Neuronal stem cell (in vitro differentiated cells): ENCODE results near the gene SH3PXD2A.

Experiments used
- DNase-seq: peaks from one replicate; pipeline ENCODE4 v3.0.0-alpha.2; 2013; ENCODE audit warnings: low spot score
- H2AFZ ChIP-seq: one replicate; pipeline ENCODE4 v1.6.1; 2013; ENCODE audit warnings: mild to moderate bottlenecking, low read length, inconsistent platforms
- H2AK5ac ChIP-seq: 2 replicates; pipeline ENCODE4 v1.6.1; 2013; ENCODE audit warnings: low read depth, mild to moderate bottlenecking, inconsistent platforms, low read length, moderate library complexity, mixed read lengths
- H2BK120ac ChIP-seq: 2 replicates; pipeline ENCODE4 v1.6.1; 2013; ENCODE audit warnings: low read depth, mild to moderate bottlenecking, inconsistent platforms, low read length, moderate library complexity, mixed read lengths
- H2BK12ac ChIP-seq: one replicate; pipeline ENCODE4 v1.6.1; 2013; ENCODE audit warnings: low read length, inconsistent platforms
- H2BK15ac ChIP-seq: 2 replicates; pipeline ENCODE4 v1.6.1; 2013; ENCODE audit warnings: mild to moderate bottlenecking, low read length, inconsistent platforms, mixed read lengths
- H2BK5ac ChIP-seq: one replicate; pipeline ENCODE4 v1.6.1; 2013; ENCODE audit warnings: inconsistent platforms, mild to moderate bottlenecking, low read length, moderate library complexity
- H3K14ac ChIP-seq: one replicate; pipeline ENCODE4 v1.6.1; 2013; ENCODE audit warnings: low read length, inconsistent platforms
- H3K18ac ChIP-seq: 2 replicates; pipeline ENCODE4 v1.6.1; 2013; ENCODE audit warnings: low read length, inconsistent platforms
- H3K23ac ChIP-seq: 2 replicates; pipeline ENCODE4 v1.6.1; 2013; ENCODE audit warnings: low read depth, mild to moderate bottlenecking, mixed read lengths, low read length, inconsistent platforms; ENCODE audit not compliant: poor library complexity
- H3K27ac ChIP-seq: replicated peaks from 3 replicates; pipeline ENCODE4 v1.5.1; 2013; ENCODE audit warnings: low read length, inconsistent platforms
- H3K27me3 ChIP-seq, 3 experiments: 2 replicates each; pipeline ENCODE4 v1.6.1; 2013; ENCODE audit warnings: low read length in 3 of 3, mild to moderate bottlenecking in 2 of 3, inconsistent platforms in 1 of 3, low read depth in 1 of 3, mixed read lengths in 1 of 3, moderate library complexity in 1 of 3; ENCODE audit not compliant: control insufficient read depth in 3 of 3, insufficient read depth in 3 of 3
- H3K36me3 ChIP-seq, 2 donors: replicated peaks in 1 of 2; 2 replicates each; pipeline ENCODE4 v1.6.1; 2013; ENCODE audit warnings: low read length in 2 of 2; ENCODE audit not compliant: control insufficient read depth in 2 of 2, insufficient read depth in 2 of 2
- H3K4ac ChIP-seq: 2 replicates; pipeline ENCODE4 v1.6.1; 2013; ENCODE audit warnings: inconsistent platforms, mild to moderate bottlenecking, low read length, moderate library complexity
- H3K4me1 ChIP-seq, 2 donors: 1 replicate in 1 of 2; 2 replicates in 1 of 2; pipeline ENCODE4 v1.6.1; 2013; ENCODE audit warnings: low read length in 2 of 2, low read depth in 1 of 2; ENCODE audit not compliant: control insufficient read depth in 2 of 2, insufficient read depth in 1 of 2
- H3K4me2 ChIP-seq: one replicate; pipeline ENCODE4 v1.6.1; 2013; ENCODE audit warnings: mild to moderate bottlenecking, low read length, inconsistent platforms; ENCODE audit not compliant: insufficient read depth, poor library complexity, severe bottlenecking
- H3K4me3 ChIP-seq, 2 donors: 2 replicates each; pipeline ENCODE4 v1.5.1; 2013; ENCODE audit warnings: low read length in 2 of 2, mild to moderate bottlenecking in 2 of 2, inconsistent platforms in 1 of 2, moderate library complexity in 1 of 2
- H3K79me1 ChIP-seq: one replicate; pipeline ENCODE4 v1.6.1; 2013; ENCODE audit warnings: low read depth, mild to moderate bottlenecking, inconsistent platforms, low read length, moderate library complexity
- H3K9ac ChIP-seq: one replicate; pipeline ENCODE4 v1.6.1; 2013; ENCODE audit warnings: mild to moderate bottlenecking, low read depth, low read length, inconsistent platforms; ENCODE audit not compliant: poor library complexity
- H3K9me3 ChIP-seq, 2 donors: replicated peaks in 1 of 2; 2 replicates each; pipeline versions ENCODE3 to v1.6.1; 2013; ENCODE audit warnings: low read length in 2 of 2, mild to moderate bottlenecking in 2 of 2, inconsistent platforms in 1 of 2, low read depth in 1 of 2, mixed read lengths in 1 of 2, moderate library complexity in 1 of 2; ENCODE audit not compliant: control insufficient read depth in 2 of 2, insufficient read depth in 1 of 2
- H4K8ac ChIP-seq: one replicate; pipeline ENCODE4 v1.6.1; 2013; ENCODE audit warnings: low read depth, mild to moderate bottlenecking, inconsistent platforms, low read length, moderate library complexity
- H4K91ac ChIP-seq: one replicate; pipeline ENCODE4 v1.6.1; 2013; ENCODE audit warnings: low read length, low read depth, mild to moderate bottlenecking, inconsistent platforms; ENCODE audit not compliant: poor library complexity
- WGBS, 2 donors: extraction: QIAGEN DNeasy Blood & Tissue Kit; methylation state at CpG; one replicate each; pipeline ENCODE4 v1.1.7; 2013; ENCODE audit warnings: missing lambda C conversion rate in 2 of 2, mixed read lengths in 1 of 2; ENCODE audit not compliant: insufficient read length in 2 of 2, insufficient replicate concordance in 1 of 2; ENCODE audit errors: extremely low coverage in 2 of 2; 5-methylcytosine and 5-hydroxymethylcytosine counted together

Gene SH3PXD2A

DNA sequence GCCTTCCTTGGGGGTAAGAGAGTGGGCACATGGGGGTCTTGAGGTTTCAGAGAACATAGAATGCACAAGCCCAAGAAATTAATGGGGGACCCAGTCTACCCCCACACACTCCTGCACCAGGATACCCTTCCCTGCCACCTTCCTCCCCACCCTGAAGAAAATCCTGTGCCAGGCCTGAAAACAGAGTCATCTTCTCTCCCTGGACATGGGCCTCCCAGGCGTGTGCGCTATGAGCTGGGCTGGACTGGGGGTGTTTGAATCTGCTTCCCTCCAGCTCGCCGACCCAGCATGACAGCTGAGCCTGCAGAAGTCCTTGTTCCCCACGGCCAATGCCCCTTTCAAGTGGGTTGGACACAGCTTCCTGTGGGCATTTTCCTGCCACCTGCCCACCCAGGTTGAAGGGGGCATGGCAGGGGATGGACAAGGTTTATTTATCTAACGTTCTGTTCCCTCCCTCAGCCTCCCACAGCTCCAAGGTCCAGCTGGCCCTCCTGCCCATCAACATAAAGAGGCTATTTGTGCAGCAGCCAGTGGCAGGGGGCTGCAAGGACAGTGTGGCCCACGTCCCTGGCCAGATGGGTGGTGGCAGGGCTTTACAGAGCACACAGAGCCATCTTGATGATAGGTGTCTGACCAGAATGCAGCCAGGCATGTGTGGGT lies 141.0 kb downstream of the SH3PXD2A start:
- Histone ChIP-seq H2AK5ac (peak overlapping the region; percentile 15), H3K9ac (peak overlapping the region; percentile 63), H3K18ac (peak overlapping the region; percentile 18), H2BK5ac (no peak overlapping the region), H3K4me2 (no peak overlapping the region), H2BK12ac (no peak overlapping the region), H3K79me1 (no peaks in the 10 kb centered on the region), H3K9me3 (no peaks in the 10 kb centered on the region), H2BK120ac (no peak overlapping the region), H3K27ac (no peak overlapping the region), H3K36me3 (peaks cover 0 to 7% of the 10 kb centered on the region in 2 donors), H2BK15ac (no peak overlapping the region), H3K14ac (no peak overlapping the region), H4K8ac (no peak overlapping the region), H3K4me1 (peaks cover 0 to 4% of the 10 kb centered on the region in 2 donors), H3K27me3 (no peaks in the 10 kb centered on the region), H3K23ac (no peak overlapping the region), H2AFZ (no peak overlapping the region), H4K91ac (no peak overlapping the region), H3K4me3 (no peak overlapping the region), H3K4ac (no peak overlapping the region)
- WGBS, 2 donors, result no CpG with 5 or more reads among the region's 7 CpGs
- no peak for DNase-seq

DNA sequence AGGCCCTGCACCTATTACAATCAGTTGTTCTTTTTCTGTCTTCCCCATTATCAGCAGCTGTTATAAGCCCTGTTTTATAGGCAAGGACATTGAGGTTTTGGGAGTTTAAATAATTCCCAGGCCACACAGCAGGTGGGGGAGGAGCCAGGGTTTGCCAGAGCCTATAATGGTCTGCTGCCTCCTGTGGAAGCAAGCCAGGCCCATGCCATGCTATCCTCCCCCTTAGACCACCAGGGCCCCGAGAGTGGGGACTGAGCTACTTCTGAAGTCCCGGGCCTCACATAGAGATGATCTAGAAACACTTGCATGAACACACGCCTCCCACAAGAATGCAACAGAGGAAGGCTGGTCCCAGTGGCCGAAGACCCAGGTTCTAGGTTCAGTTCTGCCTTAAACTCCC lies 141.7 kb downstream of the SH3PXD2A start:
- Histone ChIP-seq H3K27ac (no peak overlapping the region), H2BK12ac (no peak overlapping the region), H3K23ac (no peak overlapping the region), H3K27me3 (no peaks in the 10 kb centered on the region), H2BK120ac (no peak overlapping the region), H3K36me3 (no peaks in the 10 kb centered on the region), H4K8ac (no peak overlapping the region), H4K91ac (no peak overlapping the region), H3K4ac (no peak overlapping the region), H3K18ac (no peak overlapping the region), H2BK5ac (no peak overlapping the region), H3K4me3 (no peak overlapping the region), H3K79me1 (no peaks in the 10 kb centered on the region), H3K4me1 (peaks cover 0 to 6% of the 10 kb centered on the region in 2 donors), H2AK5ac (no peak overlapping the region), H3K9me3 (no peaks in the 10 kb centered on the region), H2BK15ac (no peak overlapping the region), H2AFZ (no peak overlapping the region), H3K4me2 (no peak overlapping the region), H3K9ac (no peak overlapping the region), H3K14ac (no peak overlapping the region)
- WGBS, 2 donors, result no CpG with 5 or more reads among the region's 4 CpGs
- DNase-seq, result no peak

DNA sequence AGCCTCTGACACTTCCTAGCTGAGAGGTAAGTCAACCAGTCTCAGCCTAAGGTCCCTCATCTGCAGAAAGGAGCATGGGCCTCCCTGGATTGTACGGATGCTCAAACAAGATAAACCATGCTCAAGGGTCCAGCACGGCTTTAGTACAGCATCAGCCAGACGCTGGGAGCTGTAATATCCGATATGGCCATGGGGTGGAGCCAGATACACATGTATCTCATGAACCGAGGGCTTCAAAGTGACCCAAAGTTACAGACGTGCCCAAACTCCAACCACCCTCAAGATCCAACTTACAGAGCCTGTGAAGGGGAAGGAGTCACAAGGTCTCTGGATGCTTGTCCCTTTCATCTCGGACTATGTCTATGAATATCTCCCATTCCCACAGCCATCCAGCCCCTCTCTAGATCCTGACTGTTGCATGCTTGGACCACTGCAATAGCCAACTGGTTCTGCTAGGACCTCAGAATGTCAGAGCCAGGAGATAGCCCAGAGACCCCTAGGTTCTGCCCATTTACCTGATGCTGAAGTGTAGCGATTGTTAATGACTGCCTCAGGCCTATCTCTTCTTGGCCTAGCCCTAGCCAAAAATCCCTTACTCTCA lies 142.4 kb downstream of the SH3PXD2A start:
- no peak overlapping the region for H2AK5ac ChIP-seq
- no peaks in the 10 kb centered on the region for H3K27me3 ChIP-seq
- no peak overlapping the region for H2BK5ac ChIP-seq
- H3K36me3 ChIP-seq, result no peaks in the 10 kb centered on the region
- no peak overlapping the region for H3K4me3 ChIP-seq
- no peak overlapping the region for H3K18ac ChIP-seq
- no peak overlapping the region for H3K14ac ChIP-seq
- no peak overlapping the region for H2BK15ac ChIP-seq
- no peak overlapping the region for H4K91ac ChIP-seq
- WGBS, 2 donors, result no CpG with 5 or more reads among the region's 8 CpGs
- no peak overlapping the region for H3K9ac ChIP-seq
- H2BK120ac ChIP-seq, result no peak overlapping the region
- no peak overlapping the region for H4K8ac ChIP-seq
- H3K27ac ChIP-seq, result no peak overlapping the region
- no peak overlapping the region for H2BK12ac ChIP-seq
- peaks cover 0 to 7% of the 10 kb centered on the region in 2 donors for H3K4me1 ChIP-seq
- peak; percentile 82 for DNase-seq
- H3K9me3 ChIP-seq, result no peaks in the 10 kb centered on the region
- no peak overlapping the region for H3K4me2 ChIP-seq
- no peak overlapping the region for H3K23ac ChIP-seq
- H3K4ac ChIP-seq, result no peak overlapping the region
- H2AFZ ChIP-seq, result no peak overlapping the region
- H3K79me1 ChIP-seq, result no peaks in the 10 kb centered on the region

DNA sequence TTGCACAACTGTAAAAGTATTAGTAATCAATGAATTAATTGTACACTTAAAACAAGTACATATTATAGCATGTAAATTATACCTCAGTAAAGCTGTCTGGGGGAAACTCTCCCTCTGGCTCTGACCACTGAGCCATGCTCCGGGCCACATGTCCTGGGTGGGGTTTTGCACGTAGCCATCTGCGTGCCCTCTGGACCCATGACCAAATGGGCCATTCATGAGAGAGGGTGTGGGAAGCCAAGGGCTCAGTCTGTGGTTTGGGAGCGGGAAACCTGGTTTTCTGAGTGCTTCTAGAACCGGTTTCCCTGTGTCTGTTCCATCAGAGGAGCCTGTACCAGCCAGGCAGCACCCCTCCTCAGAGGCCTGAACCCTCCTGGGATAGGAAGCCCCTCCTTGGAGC lies 143.2 kb downstream of the SH3PXD2A start:
- H3K9me3 ChIP-seq, result no peaks in the 10 kb centered on the region
- no peak overlapping the region for H3K14ac ChIP-seq
- peaks cover 2 to 8% of the 10 kb centered on the region in 2 donors for H3K4me1 ChIP-seq
- H4K8ac ChIP-seq, result no peak overlapping the region
- no peak for DNase-seq
- H2AK5ac ChIP-seq, result peak overlapping the region; percentile 13
- no peak overlapping the region for H2BK120ac ChIP-seq
- no peak overlapping the region for H3K23ac ChIP-seq
- H3K18ac ChIP-seq, result no peak overlapping the region
- H3K27ac ChIP-seq, result no peak overlapping the region
- H3K9ac ChIP-seq, result peak overlapping the region; percentile 24
- no peak overlapping the region for H2BK5ac ChIP-seq
- no peak overlapping the region for H2BK12ac ChIP-seq
- H3K4ac ChIP-seq, result no peak overlapping the region
- no peak overlapping the region for H4K91ac ChIP-seq
- no peaks in the 10 kb centered on the region for H3K27me3 ChIP-seq
- H3K4me2 ChIP-seq, result no peak overlapping the region
- no peak overlapping the region for H2AFZ ChIP-seq
- H3K4me3 ChIP-seq, result no peak overlapping the region
- H3K79me1 ChIP-seq, result no peaks in the 10 kb centered on the region
- WGBS, 2 donors, result no CpG with 5 or more reads among the region's 5 CpGs
- H2BK15ac ChIP-seq, result no peak overlapping the region
- no peaks in the 10 kb centered on the region for H3K36me3 ChIP-seq
